WTC11 (cell line): ENCODE data around the gene CCDC83.

Experiments used
- NR3C1 ChIP-seq: sonication (generic); formaldehyde crosslinking; conservative IDR thresholded peaks from 2 replicates; pipeline ENCODE4 v1.8.1; 2023; ENCODE audit warnings: low read depth, mild to moderate bottlenecking, missing genetic modification reagents
- RELA ChIP-seq: sonication (generic); formaldehyde crosslinking; IDR thresholded peaks from 2 replicates; pipeline ENCODE4 v1.8.1; 2022; ENCODE audit warnings: missing genetic modification reagents, mild to moderate bottlenecking, borderline replicate concordance
- TCF7 ChIP-seq: sonication (generic); formaldehyde crosslinking; IDR thresholded peaks from 2 replicates; pipeline ENCODE4 v1.8.0; 2022; ENCODE audit warnings: mild to moderate bottlenecking, low read depth, missing genetic modification reagents, moderate library complexity
- TF ChIP-seq, protein P1 (sequence below): sonication (generic); formaldehyde crosslinking; conservative IDR thresholded peaks from 2 replicates; pipeline ENCODE4 v1.8.1; 2022; ENCODE audit warnings: mild to moderate bottlenecking, missing genetic modification reagents
- TF ChIP-seq, protein P2 (sequence below): fragments of 200-600 bp; IDR thresholded peaks from 2 replicates; pipeline ENCODE4 v1.8.0; 2022; ENCODE audit warnings: antibody characterized with exemption
- TF ChIP-seq, protein P3 (sequence below): sonication (generic); formaldehyde crosslinking; IDR thresholded peaks from 2 replicates; pipeline ENCODE4 v1.8.1; 2023; ENCODE audit warnings: mild to moderate bottlenecking, missing genetic modification reagents, moderate library complexity
- TF ChIP-seq, protein P4 (sequence below): sonication (generic); formaldehyde crosslinking; IDR thresholded peaks from 2 replicates; pipeline ENCODE4 v1.8.1; 2023; ENCODE audit warnings: mild to moderate bottlenecking, moderate library complexity, missing genetic modification reagents
- TF ChIP-seq, protein P5 (sequence below): fragments of 250-450 bp; sonication (Bioruptor Pico); IDR thresholded peaks from 2 replicates; pipeline ENCODE4 v1.9.0; 2021; ENCODE audit warnings: mild to moderate bottlenecking

DNA sequence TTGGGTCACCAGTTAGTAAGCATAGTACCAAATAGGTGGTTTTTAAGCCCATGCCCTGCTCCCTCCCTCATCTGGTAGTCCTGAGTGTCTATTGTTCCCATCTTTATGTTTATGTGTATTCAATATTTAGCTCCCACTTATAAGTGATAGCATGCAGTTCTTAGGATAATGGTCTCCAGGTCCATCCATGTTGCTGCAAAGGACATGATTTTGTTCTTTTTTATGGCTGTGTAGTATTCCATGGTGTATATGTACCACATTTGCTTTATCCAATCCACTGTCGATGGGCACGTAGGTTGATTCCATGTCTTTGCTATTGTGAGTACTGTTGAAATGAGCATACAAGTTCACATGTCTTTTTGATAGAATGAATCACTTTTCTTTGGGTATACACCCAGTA is 26.0 kb upstream of the CCDC83 start:
- TF ChIP-seq, protein P1, sequence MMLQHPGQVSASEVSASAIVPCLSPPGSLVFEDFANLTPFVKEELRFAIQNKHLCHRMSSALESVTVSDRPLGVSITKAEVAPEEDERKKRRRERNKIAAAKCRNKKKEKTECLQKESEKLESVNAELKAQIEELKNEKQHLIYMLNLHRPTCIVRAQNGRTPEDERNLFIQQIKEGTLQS (CRISPR knock-in tag): no peak
- TF ChIP-seq, protein P2, sequence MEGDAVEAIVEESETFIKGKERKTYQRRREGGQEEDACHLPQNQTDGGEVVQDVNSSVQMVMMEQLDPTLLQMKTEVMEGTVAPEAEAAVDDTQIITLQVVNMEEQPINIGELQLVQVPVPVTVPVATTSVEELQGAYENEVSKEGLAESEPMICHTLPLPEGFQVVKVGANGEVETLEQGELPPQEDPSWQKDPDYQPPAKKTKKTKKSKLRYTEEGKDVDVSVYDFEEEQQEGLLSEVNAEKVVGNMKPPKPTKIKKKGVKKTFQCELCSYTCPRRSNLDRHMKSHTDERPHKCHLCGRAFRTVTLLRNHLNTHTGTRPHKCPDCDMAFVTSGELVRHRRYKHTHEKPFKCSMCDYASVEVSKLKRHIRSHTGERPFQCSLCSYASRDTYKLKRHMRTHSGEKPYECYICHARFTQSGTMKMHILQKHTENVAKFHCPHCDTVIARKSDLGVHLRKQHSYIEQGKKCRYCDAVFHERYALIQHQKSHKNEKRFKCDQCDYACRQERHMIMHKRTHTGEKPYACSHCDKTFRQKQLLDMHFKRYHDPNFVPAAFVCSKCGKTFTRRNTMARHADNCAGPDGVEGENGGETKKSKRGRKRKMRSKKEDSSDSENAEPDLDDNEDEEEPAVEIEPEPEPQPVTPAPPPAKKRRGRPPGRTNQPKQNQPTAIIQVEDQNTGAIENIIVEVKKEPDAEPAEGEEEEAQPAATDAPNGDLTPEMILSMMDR: no peak
- TF ChIP-seq, protein P3, sequence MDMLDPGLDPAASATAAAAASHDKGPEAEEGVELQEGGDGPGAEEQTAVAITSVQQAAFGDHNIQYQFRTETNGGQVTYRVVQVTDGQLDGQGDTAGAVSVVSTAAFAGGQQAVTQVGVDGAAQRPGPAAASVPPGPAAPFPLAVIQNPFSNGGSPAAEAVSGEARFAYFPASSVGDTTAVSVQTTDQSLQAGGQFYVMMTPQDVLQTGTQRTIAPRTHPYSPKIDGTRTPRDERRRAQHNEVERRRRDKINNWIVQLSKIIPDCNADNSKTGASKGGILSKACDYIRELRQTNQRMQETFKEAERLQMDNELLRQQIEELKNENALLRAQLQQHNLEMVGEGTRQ: no peak
- TF ChIP-seq NR3C1 (CRISPR knock-in tag): no peak
- TF ChIP-seq, protein P4, sequence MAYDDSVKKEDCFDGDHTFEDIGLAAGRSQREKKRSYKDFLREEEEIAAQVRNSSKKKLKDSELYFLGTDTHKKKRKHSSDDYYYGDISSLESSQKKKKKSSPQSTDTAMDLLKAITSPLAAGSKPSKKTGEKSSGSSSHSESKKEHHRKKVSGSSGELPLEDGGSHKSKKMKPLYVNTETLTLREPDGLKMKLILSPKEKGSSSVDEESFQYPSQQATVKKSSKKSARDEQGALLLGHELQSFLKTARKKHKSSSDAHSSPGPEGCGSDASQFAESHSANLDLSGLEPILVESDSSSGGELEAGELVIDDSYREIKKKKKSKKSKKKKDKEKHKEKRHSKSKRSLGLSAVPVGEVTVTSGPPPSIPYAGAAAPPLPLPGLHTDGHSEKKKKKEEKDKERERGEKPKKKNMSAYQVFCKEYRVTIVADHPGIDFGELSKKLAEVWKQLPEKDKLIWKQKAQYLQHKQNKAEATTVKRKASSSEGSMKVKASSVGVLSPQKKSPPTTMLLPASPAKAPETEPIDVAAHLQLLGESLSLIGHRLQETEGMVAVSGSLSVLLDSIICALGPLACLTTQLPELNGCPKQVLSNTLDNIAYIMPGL (CRISPR knock-in tag): no peak
- no peak for TF ChIP-seq RELA (CRISPR knock-in tag)
- TF ChIP-seq, protein P5, sequence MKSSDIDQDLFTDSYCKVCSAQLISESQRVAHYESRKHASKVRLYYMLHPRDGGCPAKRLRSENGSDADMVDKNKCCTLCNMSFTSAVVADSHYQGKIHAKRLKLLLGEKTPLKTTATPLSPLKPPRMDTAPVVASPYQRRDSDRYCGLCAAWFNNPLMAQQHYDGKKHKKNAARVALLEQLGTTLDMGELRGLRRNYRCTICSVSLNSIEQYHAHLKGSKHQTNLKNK (CRISPR knock-in tag): no peak
- TF ChIP-seq TCF7 (CRISPR knock-in tag): no peak
